Muscle layer of duodenum (tissue), 2 donors: ENCODE results near the gene DCLK1.

Experiments
- H3K27ac ChIP-seq: one replicate; pipeline ENCODE4 v1.7.0; 2013; ENCODE audit warnings: mild to moderate bottlenecking, low read length
- H3K27me3 ChIP-seq: one replicate; pipeline ENCODE4 v1.7.0; 2013; ENCODE audit warnings: low read depth, mild to moderate bottlenecking, control low read depth, low read length
- H3K36me3 ChIP-seq, 2 donors: one replicate each; pipeline ENCODE4 v1.7.0; 2013; ENCODE audit warnings: low read length in 2 of 2, control low read depth in 1 of 2, mild to moderate bottlenecking in 1 of 2; ENCODE audit not compliant: insufficient read depth in 2 of 2, control insufficient read depth in 1 of 2
- H3K4me1 ChIP-seq, 2 donors: one replicate each; pipeline ENCODE4 v1.7.0; 2013; ENCODE audit warnings: low read length in 2 of 2, mild to moderate bottlenecking in 2 of 2, control low read depth in 1 of 2, moderate library complexity in 1 of 2; ENCODE audit not compliant: insufficient read depth in 2 of 2, control insufficient read depth in 1 of 2
- H3K4me3 ChIP-seq, 2 donors: one replicate each; pipeline ENCODE4 v1.7.0; 2013; ENCODE audit warnings: low read length in 2 of 2, low read depth in 1 of 2, mild to moderate bottlenecking in 1 of 2
- H3K9me3 ChIP-seq, 2 donors: one replicate each; pipeline ENCODE4 v1.7.0; 2013; ENCODE audit warnings: low read length in 2 of 2, control low read depth in 1 of 2, mild to moderate bottlenecking in 1 of 2; ENCODE audit not compliant: control insufficient read depth in 1 of 2
- donor health status: healthy.

The DCLK1 gene

GRCh38 chr13:35835989-35836388, 295.2 kb downstream of the DCLK1 start:
- Histone ChIP-seq H3K36me3 (no peaks in the 10 kb centered on the region), H3K27ac (no peak overlapping the region), H3K27me3 (no peaks in the 10 kb centered on the region), H3K4me3 (no peak overlapping the region), H3K9me3 (no peaks in the 10 kb centered on the region), H3K4me1 (peaks cover 0 to 10% of the 10 kb centered on the region in 2 donors)

- Histone ChIP-seq H3K27me3 (no peaks in the 10 kb centered on the region), H3K36me3 (no peaks in the 10 kb centered on the region), H3K4me3 (no peak overlapping the region), H3K9me3 (no peaks in the 10 kb centered on the region), H3K27ac (no peak overlapping the region), H3K4me1 (no peaks in the 10 kb centered on the region)
Measured at GRCh38 chr13:35833608-35834275, 297.4 kb downstream of the DCLK1 start.

DNA sequence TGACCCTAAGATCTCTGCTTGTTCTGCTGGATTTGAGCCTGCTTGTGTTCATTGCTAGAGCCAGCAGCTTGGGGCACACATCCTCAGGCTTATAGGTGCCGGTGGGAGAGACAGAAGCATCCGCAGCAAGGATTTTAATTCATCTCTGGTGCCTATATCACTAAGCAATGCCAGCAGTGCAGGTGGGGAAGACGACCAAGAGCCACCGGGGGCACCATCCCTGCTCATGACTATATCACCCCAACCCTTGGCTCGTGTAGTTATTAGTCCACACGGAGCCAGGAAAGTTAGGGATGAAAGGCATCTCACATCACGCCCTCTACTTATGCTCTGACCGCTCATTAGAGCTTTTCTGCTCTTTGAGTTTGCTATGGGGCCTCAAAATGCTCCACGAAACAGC, 298.2 kb downstream of the DCLK1 start:
- H3K27me3 ChIP-seq = no peaks in the 10 kb centered on the region
- H3K4me1 ChIP-seq = no peaks in the 10 kb centered on the region
- H3K9me3 ChIP-seq = no peaks in the 10 kb centered on the region
- no peaks in the 10 kb centered on the region for H3K36me3 ChIP-seq
- no peak overlapping the region for H3K4me3 ChIP-seq
- no peak overlapping the region for H3K27ac ChIP-seq

DNA sequence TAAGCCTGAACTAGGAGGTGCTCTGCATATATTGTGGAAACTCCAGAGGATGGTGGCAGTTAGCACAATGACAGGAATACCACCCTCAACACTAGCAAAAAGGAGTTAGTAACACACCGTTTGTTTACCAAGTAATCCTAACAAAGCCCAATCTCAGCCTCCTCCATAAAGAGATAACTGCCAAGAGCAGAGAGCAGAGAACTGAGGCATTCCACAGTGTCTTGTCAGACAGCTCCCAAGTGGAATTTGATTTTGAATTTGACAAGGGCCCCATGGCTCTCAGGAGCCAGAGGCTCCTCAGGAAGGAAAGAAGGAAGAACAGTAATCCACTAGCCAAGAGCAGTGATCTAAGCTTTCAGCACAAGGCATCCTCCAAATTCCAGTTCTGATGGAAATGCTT, 298.6 kb downstream of the DCLK1 start:
- no peaks in the 10 kb centered on the region for H3K9me3 ChIP-seq
- H3K4me1 ChIP-seq = no peaks in the 10 kb centered on the region
- H3K27ac ChIP-seq = no peak overlapping the region
- H3K27me3 ChIP-seq = no peaks in the 10 kb centered on the region
- H3K36me3 ChIP-seq = no peaks in the 10 kb centered on the region
- H3K4me3 ChIP-seq = no peak overlapping the region

DNA sequence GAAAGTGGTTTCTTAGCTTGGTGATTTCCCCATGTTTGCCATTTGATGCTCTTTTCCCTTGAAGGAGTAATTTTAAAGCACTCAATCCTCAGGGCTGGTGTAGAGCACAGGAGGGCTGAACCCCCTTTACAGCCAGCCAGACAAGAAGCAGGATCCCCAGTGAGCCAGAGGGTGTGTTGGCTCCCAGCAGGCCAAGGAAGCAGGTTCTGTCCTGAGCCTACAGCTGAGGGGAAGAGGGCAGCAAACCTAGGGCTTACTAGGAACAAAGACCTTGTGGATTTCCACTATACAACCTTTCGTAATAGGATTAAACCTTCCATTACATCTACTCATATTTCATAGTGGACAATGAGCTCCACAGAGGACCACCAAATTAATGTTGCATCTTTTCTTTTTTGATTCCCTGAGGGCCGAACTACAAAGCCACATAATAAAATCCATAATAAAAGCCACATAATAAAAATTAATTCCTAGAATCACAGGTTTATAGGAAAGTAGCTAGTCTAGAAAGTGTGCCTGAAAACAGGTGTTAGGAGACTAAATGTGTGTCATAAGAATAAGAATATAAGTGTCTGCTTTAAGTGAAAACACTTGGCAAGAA, 300.2 kb downstream of the DCLK1 start:
- Histone ChIP-seq H3K9me3 (no peaks in the 10 kb centered on the region), H3K4me1 (no peaks in the 10 kb centered on the region), H3K27me3 (no peaks in the 10 kb centered on the region), H3K27ac (no peak overlapping the region), H3K4me3 (no peak overlapping the region), H3K36me3 (peaks cover 0 to 2% of the 10 kb centered on the region in 2 donors)

DNA sequence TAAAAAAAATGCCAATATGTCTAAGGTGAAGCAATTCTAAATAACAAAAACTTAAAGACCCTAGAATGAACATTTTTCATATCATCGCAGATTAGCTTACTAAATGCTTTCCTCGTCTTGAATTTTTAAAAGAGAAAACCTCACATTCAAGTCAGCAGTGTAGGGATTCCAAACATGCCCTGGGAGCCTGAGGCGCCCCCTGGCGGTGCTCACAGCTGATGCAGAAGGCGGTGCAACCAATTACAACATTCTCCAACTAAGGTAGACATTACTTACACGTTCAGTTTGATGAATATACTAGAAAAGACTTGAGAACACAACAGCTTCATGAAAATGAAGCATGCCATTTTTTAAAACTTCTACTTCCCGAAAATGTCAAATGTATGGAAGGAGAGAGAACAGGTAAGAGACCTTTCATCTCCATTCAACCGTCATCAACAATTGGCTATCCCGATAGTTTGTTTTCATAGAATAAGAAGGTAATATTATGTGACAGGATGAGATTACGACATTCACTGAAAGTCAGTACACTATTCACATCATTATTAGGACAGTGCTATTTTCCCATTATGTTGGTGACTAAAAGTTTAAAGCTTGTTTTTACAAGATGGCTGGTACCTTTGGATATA, 304.4 kb downstream of the DCLK1 start:
- Histone ChIP-seq H3K27me3 (no peaks in the 10 kb centered on the region), H3K27ac (no peak overlapping the region), H3K4me3 (no peak overlapping the region), H3K9me3 (no peaks in the 10 kb centered on the region), H3K4me1 (no peaks in the 10 kb centered on the region), H3K36me3 (peaks cover 0 to 7% of the 10 kb centered on the region in 2 donors)

DNA sequence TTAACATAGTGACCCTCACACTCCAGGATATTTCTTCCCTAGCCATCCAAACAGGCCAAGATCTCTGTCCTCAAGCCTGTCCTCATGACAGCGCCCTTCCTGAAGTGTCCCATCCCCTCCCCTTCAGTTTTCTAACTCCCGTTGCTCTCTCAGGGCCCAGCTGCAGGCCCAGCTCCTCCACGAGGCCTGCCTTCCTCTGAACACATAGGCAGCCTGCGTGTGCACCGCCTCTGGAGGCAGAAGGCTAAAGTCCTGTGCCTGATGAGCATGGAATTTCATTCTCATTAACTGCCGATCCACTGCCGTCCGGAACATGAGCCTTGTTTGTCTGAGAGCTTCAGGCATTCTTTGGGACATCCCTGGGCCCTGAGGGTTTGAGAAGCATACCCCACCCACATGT, 306.4 kb downstream of the DCLK1 start:
- Histone ChIP-seq H3K4me1 (no peaks in the 10 kb centered on the region), H3K36me3 (peaks cover 0 to 7% of the 10 kb centered on the region in 2 donors), H3K27me3 (no peaks in the 10 kb centered on the region), H3K27ac (no peak overlapping the region), H3K4me3 (no peak overlapping the region), H3K9me3 (no peaks in the 10 kb centered on the region)

GRCh38 chr13:35824395-35824794, 306.8 kb downstream of the DCLK1 start:
- H3K4me3 ChIP-seq = no peak overlapping the region
- no peaks in the 10 kb centered on the region for H3K9me3 ChIP-seq
- no peaks in the 10 kb centered on the region for H3K27me3 ChIP-seq
- H3K36me3 ChIP-seq = peaks cover 0 to 7% of the 10 kb centered on the region in 2 donors
- H3K27ac ChIP-seq = no peak overlapping the region
- H3K4me1 ChIP-seq = no peaks in the 10 kb centered on the region

GRCh38 chr13:35822666-35823065, 308.5 kb downstream of the DCLK1 start:
- peaks cover 0 to 7% of the 10 kb centered on the region in 2 donors for H3K4me1 ChIP-seq
- no peaks in the 10 kb centered on the region for H3K27me3 ChIP-seq
- H3K36me3 ChIP-seq = peaks cover 0 to 7% of the 10 kb centered on the region in 2 donors
- no peak overlapping the region for H3K27ac ChIP-seq
- H3K9me3 ChIP-seq = no peaks in the 10 kb centered on the region
- no peak overlapping the region for H3K4me3 ChIP-seq

GRCh38 chr13:35818633-35819067, 312.5 kb downstream of the DCLK1 start:
- Histone ChIP-seq H3K4me3 (no peak overlapping the region), H3K36me3 (peaks cover 0 to 5% of the 10 kb centered on the region in 2 donors), H3K9me3 (no peaks in the 10 kb centered on the region), H3K27ac (no peak overlapping the region), H3K4me1 (peaks cover 0 to 17% of the 10 kb centered on the region in 2 donors), H3K27me3 (no peaks in the 10 kb centered on the region)

GRCh38 chr13:35817642-35818607, 313.3 kb downstream of the DCLK1 start:
- H3K36me3 ChIP-seq = peaks cover 0 to 2% of the 10 kb centered on the region in 2 donors
- H3K4me3 ChIP-seq = no peak overlapping the region
- no peak overlapping the region for H3K27ac ChIP-seq
- H3K4me1 ChIP-seq = peaks cover 0 to 17% of the 10 kb centered on the region in 2 donors
- no peaks in the 10 kb centered on the region for H3K9me3 ChIP-seq
- no peaks in the 10 kb centered on the region for H3K27me3 ChIP-seq
